Karpas-422 (cell line): ENCODE results near the gene TUBB2A. TPM values are rescaled to one million over a fixed set of nuclear protein-coding genes. Genes with fewer than 3 reads are reported as not detected.
"Not testable (repeated sequence)": the region's sequence is repeated elsewhere in the genome, so short reads cannot be mapped to it uniquely, and the experiment has no call there.

Source experiments
- DNase-seq: peaks from one replicate; pipeline ENCODE4 v3.0.0-alpha.2; 2015
- H2AFZ ChIP-seq: fragments of 200-600 bp; sonication (generic); 2 replicates; pipeline ENCODE4 v1.6.1; 2014; ENCODE audit warnings: antibody characterized with exemption, low read length, mixed read lengths
- H3K27ac ChIP-seq: fragments of 200-600 bp; sonication (generic); 2 replicates; pipeline ENCODE4 v1.5.1; 2014; ENCODE audit warnings: mild to moderate bottlenecking, low read length, moderate library complexity
- H3K27me3 ChIP-seq: fragments of 200-600 bp; sonication (generic); 2 replicates; pipeline ENCODE4 v1.6.1; 2014; ENCODE audit warnings: low read length, mixed read lengths
- H3K36me3 ChIP-seq: fragments of 200-600 bp; sonication (generic); 2 replicates; pipeline ENCODE4 v1.6.1; 2014; ENCODE audit warnings: low read length, mixed read lengths; ENCODE audit not compliant: insufficient read depth
- H3K4me1 ChIP-seq: fragments of 200-600 bp; sonication (generic); 2 replicates; pipeline ENCODE4 v1.6.1; 2014; ENCODE audit warnings: mild to moderate bottlenecking, low read length, mixed read lengths
- H3K4me2 ChIP-seq: fragments of 200-600 bp; sonication (generic); 2 replicates; pipeline ENCODE4 v1.6.1; 2014; ENCODE audit warnings: low read length, low read depth, mild to moderate bottlenecking; ENCODE audit not compliant: poor library complexity, severe bottlenecking
- H3K4me3 ChIP-seq: fragments of 200-600 bp; sonication (generic); 2 replicates; pipeline ENCODE4 v1.5.1; 2014; ENCODE audit warnings: mild to moderate bottlenecking, antibody characterized with exemption, low read length, mixed read lengths
- H3K79me2 ChIP-seq: fragments of 200-600 bp; sonication (generic); 2 replicates; pipeline ENCODE4 v1.6.1; 2014; ENCODE audit warnings: mild to moderate bottlenecking, low read length, mixed read lengths
- H3K9ac ChIP-seq: fragments of 200-600 bp; sonication (generic); 2 replicates; pipeline ENCODE4 v1.6.0; 2014; ENCODE audit warnings: low read length
- H3K9me2 ChIP-seq: fragments of 200-600 bp; sonication (generic), shearing (Covaris generic); replicated peaks from 2 replicates; pipeline ENCODE4 v1.6.0; 2014; ENCODE audit warnings: mild to moderate bottlenecking, low read length, moderate library complexity; ENCODE audit not compliant: insufficient read depth
- H3K9me3 ChIP-seq: fragments of 300-700, 200-600 bp; sonication (generic); 2 replicates; pipeline ENCODE4 v1.6.1; 2014; ENCODE audit warnings: low read length, mixed read lengths
- H4K20me1 ChIP-seq: fragments of 200-600 bp; sonication (generic); 2 replicates; pipeline ENCODE4 v1.6.1; 2014; ENCODE audit warnings: mild to moderate bottlenecking, antibody characterized with exemption, low read length, low read depth; ENCODE audit not compliant: insufficient read depth
- total RNA-seq: library from RNA; depleted of rRNA; stranded (reverse); fragments of >200 nt; shearing (Covaris generic); gene quantifications from 2 replicates; pipeline ENCODE4 v1.2.3, GENCODE V29; 2014; ENCODE audit warnings: low replicate concordance

Gene TUBB2A
- total RNA-seq, 1 experiment from 2014 or later: not detected

GRCh38 chr6:3197734-3198133 is 40.4 kb upstream of the TUBB2A start:
- not testable (repeated sequence) for H3K79me2 ChIP-seq, H4K20me1 ChIP-seq, H3K4me3 ChIP-seq, H3K9ac ChIP-seq, H2AFZ ChIP-seq, H3K9me3 ChIP-seq, H3K4me2 ChIP-seq, H3K9me2 ChIP-seq, H3K36me3 ChIP-seq, H3K27me3 ChIP-seq, H3K27ac ChIP-seq, H3K4me1 ChIP-seq, DNase-seq

GRCh38 chr6:3196770-3197169 is 39.4 kb upstream of the TUBB2A start:
- no peaks in the 10 kb centered on the region for H4K20me1 ChIP-seq
- no peak for DNase-seq
- H3K9ac ChIP-seq: no peak overlapping the region
- no peak overlapping the region for H2AFZ ChIP-seq
- no peaks in the 10 kb centered on the region for H3K9me3 ChIP-seq
- no peaks in the 10 kb centered on the region for H3K36me3 ChIP-seq
- H3K27me3 ChIP-seq: no peaks in the 10 kb centered on the region
- no peaks in the 10 kb centered on the region for H3K79me2 ChIP-seq
- no peaks in the 10 kb centered on the region; the same call in 1 of the 2 replicates for H3K4me1 ChIP-seq
- H3K9me2 ChIP-seq: no peaks in the 10 kb centered on the region
- no peak overlapping the region for H3K27ac ChIP-seq
- no peak overlapping the region for H3K4me3 ChIP-seq
- H3K4me2 ChIP-seq: no peak overlapping the region

GRCh38 chr6:3195695-3196497 is 38.6 kb upstream of the TUBB2A start:
- Histone ChIP-seq H4K20me1 (no peaks in the 10 kb centered on the region), H3K9ac (no peak overlapping the region), H3K9me3 (no peaks in the 10 kb centered on the region), H3K27me3 (no peaks in the 10 kb centered on the region), H3K36me3 (no peaks in the 10 kb centered on the region), H3K4me3 (no peak overlapping the region), H3K27ac (no peak overlapping the region), H3K4me1 (no peaks in the 10 kb centered on the region; the same call in 1 of the 2 replicates), H2AFZ (0 out of 2 replicates have a peak overlapping the region, but pooled peaks have one; percentile 43), H3K4me2 (no peak overlapping the region), H3K79me2 (no peaks in the 10 kb centered on the region), H3K9me2 (no peaks in the 10 kb centered on the region)
- DNase-seq: no peak

- no peaks in the 10 kb centered on the region; the same call in 1 of the 2 replicates for H3K4me1 ChIP-seq
- H4K20me1 ChIP-seq: no peaks in the 10 kb centered on the region
- no peak overlapping the region for H3K4me3 ChIP-seq
- H3K27me3 ChIP-seq: no peaks in the 10 kb centered on the region
- H3K9me2 ChIP-seq: no peaks in the 10 kb centered on the region
- H3K36me3 ChIP-seq: no peaks in the 10 kb centered on the region
- no peak overlapping the region for H3K9ac ChIP-seq
- H3K4me2 ChIP-seq: no peak overlapping the region
- no peak for DNase-seq
- no peaks in the 10 kb centered on the region for H3K79me2 ChIP-seq
- H3K9me3 ChIP-seq: no peaks in the 10 kb centered on the region
- H3K27ac ChIP-seq: no peak overlapping the region
- 0 out of 2 replicates have a peak overlapping the region, but pooled peaks have one; percentile 43 for H2AFZ ChIP-seq
Observed at GRCh38 chr6:3195420-3195694, 38.0 kb upstream of the TUBB2A start.

GRCh38 chr6:3194535-3195419 is 37.4 kb upstream of the TUBB2A start:
- Histone ChIP-seq H3K27ac (no peak overlapping the region), H3K36me3 (no peaks in the 10 kb centered on the region), H3K4me1 (no peaks in the 10 kb centered on the region; the same call in 1 of the 2 replicates), H3K4me3 (no peak overlapping the region), H3K9me2 (no peaks in the 10 kb centered on the region), H3K79me2 (no peaks in the 10 kb centered on the region), H3K9me3 (no peaks in the 10 kb centered on the region), H3K4me2 (no peak overlapping the region), H2AFZ (0 out of 2 replicates have a peak overlapping the region, but pooled peaks have one; percentile 43), H3K27me3 (no peaks in the 10 kb centered on the region), H4K20me1 (no peaks in the 10 kb centered on the region), H3K9ac (no peak overlapping the region)
- no peak for DNase-seq

GRCh38 chr6:3193102-3193849 is 35.9 kb upstream of the TUBB2A start:
- Histone ChIP-seq H3K27ac (no peak overlapping the region), H3K27me3 (no peaks in the 10 kb centered on the region), H3K4me3 (no peak overlapping the region), H3K9me2 (no peaks in the 10 kb centered on the region), H3K9ac (no peak overlapping the region), H3K4me2 (no peak overlapping the region), H3K79me2 (no peaks in the 10 kb centered on the region), H3K36me3 (no peaks in the 10 kb centered on the region), H4K20me1 (no peaks in the 10 kb centered on the region), H2AFZ (no peak overlapping the region), H3K4me1 (no peaks in the 10 kb centered on the region; the same call in 1 of the 2 replicates), H3K9me3 (no peaks in the 10 kb centered on the region)
- DNase-seq: no peak

GRCh38 chr6:3190779-3191178 is 33.4 kb upstream of the TUBB2A start:
- no peak overlapping the region for H3K4me3 ChIP-seq
- no peaks in the 10 kb centered on the region for H3K9me3 ChIP-seq
- H3K4me2 ChIP-seq: no peak overlapping the region
- no peaks in the 10 kb centered on the region for H3K9me2 ChIP-seq
- H3K36me3 ChIP-seq: no peaks in the 10 kb centered on the region
- H3K4me1 ChIP-seq: peaks cover 4% of the 10 kb centered on the region; the same call in 1 of the 2 replicates
- no peaks in the 10 kb centered on the region; the same call in 1 of the 2 replicates for H3K27me3 ChIP-seq
- no peak overlapping the region for H2AFZ ChIP-seq
- no peak overlapping the region for H3K27ac ChIP-seq
- no peaks in the 10 kb centered on the region for H4K20me1 ChIP-seq
- H3K79me2 ChIP-seq: no peaks in the 10 kb centered on the region
- no peak overlapping the region for H3K9ac ChIP-seq
- no peak for DNase-seq

GRCh38 chr6:3190056-3190455 is 32.7 kb upstream of the TUBB2A start:
- H3K27ac ChIP-seq: no peak overlapping the region
- H3K4me1 ChIP-seq: peaks cover 4% of the 10 kb centered on the region; the same call in 1 of the 2 replicates
- no peak overlapping the region for H3K9ac ChIP-seq
- H3K4me2 ChIP-seq: no peak overlapping the region
- H3K36me3 ChIP-seq: no peaks in the 10 kb centered on the region
- no peaks in the 10 kb centered on the region; the same call in 1 of the 2 replicates for H3K27me3 ChIP-seq
- DNase-seq: no peak
- H4K20me1 ChIP-seq: no peaks in the 10 kb centered on the region
- no peak overlapping the region for H3K4me3 ChIP-seq
- H3K9me3 ChIP-seq: no peaks in the 10 kb centered on the region
- no peaks in the 10 kb centered on the region for H3K9me2 ChIP-seq
- H3K79me2 ChIP-seq: no peaks in the 10 kb centered on the region
- no peak overlapping the region for H2AFZ ChIP-seq
